T-cell (primary cell): ENCODE measurements around the gene METTL21C. TPM values are rescaled to one million over a fixed set of nuclear protein-coding genes. Genes with fewer than 3 reads are reported as not detected.

Experiments used
- ATAC-seq, 4 experiments: fragments of 200-7000 bp in 3 of 4; fragments of 150-1000 bp in 1 of 4; cut with Tn5 transposase; replicated peaks in 1 of 4; 1 replicate in 3 of 4; 2 replicates in 1 of 4; pipeline ENCODE4 v1.10.0; 2021; ENCODE audit warnings: moderate library complexity in 3 of 4, mild to moderate bottlenecking in 2 of 4, moderate number of reproducible peaks in 1 of 4
- CTCF ChIA-PET, 2 donors: fragments of 300-600 bp; sonication (Branson Sonifier 250); formaldehyde crosslinking; loops; one replicate each; lab custom pipeline; 2022; ENCODE audit warnings: antibody characterized with exemption in 2 of 2; lab: Charles Lee
- POLR2A ChIA-PET, 2 donors: fragments of 300-600 bp; sonication (Branson Sonifier 250); formaldehyde crosslinking; loops; one replicate each; lab custom pipeline; 2022; ENCODE audit warnings: antibody characterized with exemption in 2 of 2; lab: Charles Lee
- DNase-seq, 35 experiments: peaks; one replicate each; pipeline versions ENCODE4 v3.0.0 to v3.0.0-alpha.2; 2013 to 2023
- H3K27ac ChIP-seq: one replicate; pipeline ENCODE4 v1.5.1; 2013; ENCODE audit warnings: low read length
- H3K27me3 ChIP-seq, 2 experiments: replicated peaks in 1 of 2; 1 replicate in 1 of 2; 2 replicates in 1 of 2; pipeline versions ENCODE4 v1.6.1 to v1.7.0; 2013; ENCODE audit warnings: low read length in 1 of 2, mixed read lengths in 1 of 2; ENCODE audit not compliant: control insufficient read depth in 2 of 2, insufficient read depth in 2 of 2; ENCODE audit errors: extremely low read depth in 1 of 2
- H3K36me3 ChIP-seq, 2 donors: 1 replicate in 1 of 2; 2 replicates in 1 of 2; pipeline versions ENCODE4 v1.6.1 to v1.7.0; 2013; ENCODE audit warnings: low read length in 1 of 2; ENCODE audit not compliant: control insufficient read depth in 2 of 2, insufficient read depth in 1 of 2; ENCODE audit errors: extremely low read depth in 1 of 2
- H3K4me1 ChIP-seq, 2 experiments: 1 replicate in 1 of 2; 2 replicates in 1 of 2; pipeline versions ENCODE4 v1.6.1 to v1.7.0; 2013; ENCODE audit warnings: low read length in 2 of 2, mixed read lengths in 1 of 2; ENCODE audit not compliant: insufficient read depth in 2 of 2, control insufficient read depth in 1 of 2; ENCODE audit errors: extremely low read depth in 1 of 2
- H3K4me3 ChIP-seq, 2 donors: 1 replicate in 1 of 2; 2 replicates in 1 of 2; pipeline versions ENCODE4 v1.5.1 to v1.7.0; 2013; ENCODE audit warnings: mild to moderate bottlenecking in 2 of 2, low read length in 1 of 2, moderate library complexity in 1 of 2; ENCODE audit not compliant: control insufficient read depth in 1 of 2; ENCODE audit errors: extremely low read depth in 1 of 2
- H3K9me3 ChIP-seq: 2 replicates; pipeline ENCODE4 v1.7.0; 2013
- H3K27ac Mint-ChIP-seq, 2 donors: one replicate each; pipeline ENCODE4 v1.8.0; 2020 to 2021; ENCODE audit warnings: mild to moderate bottlenecking in 2 of 2, mixed read lengths in 2 of 2
- H3K27me3 Mint-ChIP-seq, 2 donors: one replicate each; pipeline ENCODE4 v1.8.0; 2021 to 2022; ENCODE audit warnings: mixed read lengths in 2 of 2
- H3K36me3 Mint-ChIP-seq: one replicate; pipeline ENCODE4 v1.8.0; 2021; ENCODE audit warnings: mixed read lengths
- H3K4me1 Mint-ChIP-seq, 3 donors: one replicate each; pipeline ENCODE4 v1.8.0; 2020 to 2022; ENCODE audit warnings: mixed read lengths in 3 of 3, mild to moderate bottlenecking in 1 of 3
- H3K4me3 Mint-ChIP-seq, 3 donors: one replicate each; pipeline ENCODE4 v1.8.0; 2020 to 2022; ENCODE audit warnings: mild to moderate bottlenecking in 3 of 3, mixed read lengths in 3 of 3, moderate library complexity in 3 of 3
- H3K9me3 Mint-ChIP-seq, 3 donors: one replicate each; pipeline ENCODE4 v1.8.0; 2020 to 2022; ENCODE audit warnings: mixed read lengths in 3 of 3
- WGBS: methylation state at CpG from one replicate; pipeline ENCODE4 v1.1.5; 2013; ENCODE audit warnings: missing lambda C conversion rate; ENCODE audit not compliant: insufficient coverage; 5-methylcytosine and 5-hydroxymethylcytosine counted together
- total RNA-seq, 35 experiments: library from RNA in 6 of 35; stranded (reverse) in 6 of 35; fragments of 120-200 nt in 1 of 35; gene quantifications; one replicate each; pipeline versions ENCODE4 v1.2.1 to v1.2.4 and lab custom pipeline; 2013 to 2026

METTL21C gene
- total RNA-seq, 5 donors from 2014 or later (not counting 1 experiment from before 2014, with no cell fraction given) = not detected

DNA sequence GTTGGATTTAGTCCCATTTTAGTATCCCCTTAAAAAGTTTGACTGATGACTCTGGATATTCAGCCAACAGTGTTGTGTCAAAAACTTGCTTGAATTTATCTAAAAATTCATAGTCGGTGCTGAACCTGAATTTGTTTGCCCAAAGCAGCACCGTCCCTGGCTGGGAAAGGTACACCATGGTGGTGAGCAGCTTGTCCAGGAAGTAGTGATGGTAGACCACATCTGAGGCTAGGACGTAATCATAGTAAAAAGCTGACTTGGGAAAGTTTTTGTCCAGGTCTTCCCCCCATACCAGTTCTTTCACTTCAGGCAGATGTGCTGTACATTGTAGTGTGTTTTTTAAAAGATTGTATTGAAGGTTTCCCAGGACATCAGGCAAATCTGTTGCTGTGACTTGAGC is 8.8 kb downstream of the METTL21C start:
- ChIA-PET POLR2A (no interaction called here), CTCF (no interaction called here)
- H3K9me3 Mint-ChIP-seq = no peaks in the 10 kb centered on the region
- no peaks in the 10 kb centered on the region for H3K9me3 ChIP-seq
- H3K36me3 ChIP-seq = no peaks in the 10 kb centered on the region
- 21% methylated on average over 2 of the region's 3 CpGs for WGBS
- no peak overlapping the region for H3K27ac Mint-ChIP-seq
- peaks cover 0 to 18% of the 10 kb centered on the region in 2 experiments for H3K4me1 ChIP-seq
- no peaks in the 10 kb centered on the region for H3K36me3 Mint-ChIP-seq
- no peak overlapping the region for H3K4me3 ChIP-seq
- H3K27ac ChIP-seq = no peak overlapping the region
- DNase-seq = peak in 3 of 35 experiments; percentile 6 to 25 (median 14)
- ATAC-seq = peak in 2 of 4 experiments; percentile 23 to 39
- H3K4me1 Mint-ChIP-seq = peaks cover 22 to 40% (median 35%) of the 10 kb centered on the region in 3 donors
- peaks cover 0 to 3% of the 10 kb centered on the region in 2 donors for H3K27me3 Mint-ChIP-seq
- no peak overlapping the region for H3K4me3 Mint-ChIP-seq
- H3K27me3 ChIP-seq = peaks cover 0 to 3% of the 10 kb centered on the region in 2 experiments

DNA sequence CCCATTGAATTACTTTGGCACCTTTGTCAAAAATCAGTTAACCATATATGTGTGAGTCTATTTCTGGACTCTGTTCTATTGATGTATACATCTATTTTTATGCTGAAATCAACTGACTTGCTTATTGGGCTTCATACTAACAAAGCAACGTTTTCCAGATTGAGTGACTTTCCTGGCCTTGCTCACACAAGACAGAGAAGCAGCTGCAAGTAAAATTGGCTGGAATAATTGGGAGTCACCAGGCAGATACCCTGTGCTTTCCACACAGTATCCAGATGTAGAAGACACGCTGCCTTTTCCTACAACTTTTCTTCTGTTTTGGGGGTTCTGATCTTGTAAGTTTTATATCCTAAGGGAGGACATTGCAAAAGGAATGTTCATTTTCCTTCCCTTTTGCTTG is 11.2 kb downstream of the METTL21C start:
- Histone ChIP-seq H3K4me1 (peaks cover 2 to 15% of the 10 kb centered on the region in 2 experiments), H3K9me3 (no peaks in the 10 kb centered on the region), H3K4me3 (no peak overlapping the region), H3K27me3 (no peaks in the 10 kb centered on the region), H3K36me3 (peaks cover 0 to 7% of the 10 kb centered on the region in 2 donors), H3K27ac (no peak overlapping the region)
- WGBS = 86% methylated on average over 1 of the region's 2 CpGs
- H3K4me3 Mint-ChIP-seq = no peak overlapping the region
- peaks cover 7% of the 10 kb centered on the region for H3K36me3 Mint-ChIP-seq
- no peaks in the 10 kb centered on the region for H3K27me3 Mint-ChIP-seq
- POLR2A ChIA-PET = no interaction called here
- no peak overlapping the region for H3K27ac Mint-ChIP-seq
- no peaks in the 10 kb centered on the region for H3K9me3 Mint-ChIP-seq
- DNase-seq (no peak), ATAC-seq (no peak)
- CTCF ChIA-PET = no interaction called here
- H3K4me1 Mint-ChIP-seq = peaks cover 37 to 47% (median 43%) of the 10 kb centered on the region in 3 donors

DNA sequence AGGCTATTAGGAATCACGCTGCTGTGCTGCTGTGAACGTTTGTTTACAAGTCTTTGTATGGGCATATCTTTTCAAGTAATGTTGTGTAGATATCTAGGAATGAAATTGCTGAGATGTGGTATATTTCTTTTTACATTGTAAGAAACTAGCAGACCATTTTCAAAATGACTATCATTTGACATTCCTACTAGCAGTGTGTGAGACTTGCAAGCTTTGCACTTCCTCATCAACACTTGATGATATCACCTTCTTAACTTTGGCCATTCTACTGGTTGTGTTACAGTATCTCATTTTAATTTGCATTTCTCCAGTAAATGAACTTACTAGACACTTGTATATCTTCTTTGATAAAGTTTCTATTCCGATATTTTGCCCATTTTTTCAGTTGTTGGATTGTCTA is 12.1 kb downstream of the METTL21C start:
- ChIA-PET CTCF (no interaction called here), POLR2A (interaction anchor here in 1 of 2 donors (0.6 kb wide), 1 partner anchor 121 kb away, joined by 3 read pairs; no protein-coding TSS in a partner anchor)
- peaks cover 36 to 39% (median 37%) of the 10 kb centered on the region in 3 donors for H3K4me1 Mint-ChIP-seq
- no peaks in the 10 kb centered on the region for H3K27me3 Mint-ChIP-seq
- Histone ChIP-seq H3K4me1 (peaks cover 2 to 10% of the 10 kb centered on the region in 2 experiments), H3K36me3 (peaks cover 0 to 16% of the 10 kb centered on the region in 2 donors), H3K27me3 (no peaks in the 10 kb centered on the region), H3K9me3 (no peaks in the 10 kb centered on the region), H3K4me3 (no peak overlapping the region), H3K27ac (no peak overlapping the region)
- ATAC-seq = no peak
- DNase-seq = no peak
- H3K27ac Mint-ChIP-seq = peak overlapping the region; percentile 2 to 50
- H3K4me3 Mint-ChIP-seq = no peak overlapping the region
- no peaks in the 10 kb centered on the region for H3K9me3 Mint-ChIP-seq
- H3K36me3 Mint-ChIP-seq = peaks cover 9% of the 10 kb centered on the region
- no CpG with 5 or more reads among the region's 3 CpGs for WGBS

DNA sequence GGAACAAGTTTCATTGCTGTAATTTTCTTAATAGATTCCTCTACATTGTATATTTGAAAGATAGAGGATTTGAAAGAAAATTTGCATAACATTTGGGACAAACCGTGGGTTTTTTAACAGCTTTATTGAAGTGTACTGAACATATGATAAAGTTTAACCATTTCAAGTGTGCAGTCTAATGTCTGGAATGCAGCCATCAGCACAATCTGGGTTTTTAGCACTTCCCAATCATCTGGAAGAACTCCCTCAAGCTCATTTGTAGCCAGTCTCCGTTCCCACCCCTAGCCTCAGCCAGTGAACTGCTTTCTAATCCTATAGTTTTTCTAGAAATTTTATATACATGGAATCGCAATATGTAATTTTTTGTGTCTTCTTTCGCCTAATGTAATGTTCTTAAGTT is 12.6 kb downstream of the METTL21C start:
- Mint-ChIP-seq H3K4me1 (peaks cover 35 to 37% (median 35%) of the 10 kb centered on the region in 3 donors), H3K27me3 (no peaks in the 10 kb centered on the region), H3K9me3 (no peaks in the 10 kb centered on the region), H3K27ac (peak overlapping the region in 1 of 2 donors; percentile 50), H3K4me3 (no peak overlapping the region), H3K36me3 (peaks cover 14% of the 10 kb centered on the region)
- Histone ChIP-seq H3K27me3 (no peaks in the 10 kb centered on the region), H3K27ac (no peak overlapping the region), H3K9me3 (no peaks in the 10 kb centered on the region), H3K4me1 (peaks cover 2 to 10% of the 10 kb centered on the region in 2 experiments), H3K4me3 (no peak overlapping the region), H3K36me3 (peaks cover 0 to 21% of the 10 kb centered on the region in 2 donors)
- ChIA-PET POLR2A (interaction anchor here in 1 of 2 donors (0.6 kb wide), 1 partner anchor 120 kb away, joined by 3 read pairs; no protein-coding TSS in a partner anchor), CTCF (interaction anchor here in 1 of 2 donors (1.1 kb wide), 1 partner anchor 90 kb away, joined by 4 read pairs; no protein-coding TSS in a partner anchor)
- no peak for DNase-seq
- ATAC-seq = no peak
- no CpG with 5 or more reads among the region's 4 CpGs for WGBS

DNA sequence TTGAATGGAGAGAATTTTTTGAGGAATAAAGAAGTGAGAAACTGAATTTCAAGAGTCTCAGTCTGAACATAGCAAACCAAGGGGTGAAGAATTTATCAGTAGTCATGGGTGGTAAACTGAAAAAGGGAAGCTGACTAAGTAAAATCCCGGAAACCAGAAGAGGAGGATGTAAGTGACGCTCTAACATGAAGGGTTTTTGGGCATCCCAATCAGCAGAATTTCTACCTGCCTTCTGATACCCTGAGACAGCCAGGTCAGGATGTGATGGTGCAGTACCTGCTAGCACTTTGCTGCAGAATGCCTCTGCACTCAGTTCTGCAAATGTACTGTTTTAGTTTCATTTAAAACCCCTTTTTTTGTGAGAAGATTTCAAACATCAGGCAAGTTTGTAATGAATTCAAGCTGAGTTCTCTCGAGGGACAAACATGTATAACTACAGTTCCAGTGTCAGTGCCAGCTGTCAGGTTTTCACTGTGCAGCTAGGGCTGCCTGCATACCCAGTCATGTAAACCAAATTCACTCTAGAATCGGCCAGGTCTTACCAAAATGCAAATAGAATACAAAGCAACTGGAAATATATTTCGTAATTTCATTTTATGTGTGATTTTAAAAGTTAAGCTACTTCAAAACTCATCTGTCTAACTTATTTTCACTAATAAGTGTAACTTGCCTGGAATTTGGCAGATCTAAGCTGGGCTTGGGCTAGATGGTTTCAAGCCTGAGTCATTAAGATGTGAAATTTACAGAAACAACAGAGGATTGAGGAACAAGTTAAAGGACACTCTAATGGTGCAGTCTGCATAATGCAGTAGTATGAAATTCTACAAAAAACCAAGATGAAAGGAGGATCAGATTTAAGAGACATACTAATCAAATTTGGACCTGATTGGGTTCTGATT is 13.8 kb downstream of the METTL21C start:
- CTCF ChIA-PET = interaction anchor here (0.5 to 1.1 kb wide), 4 partner anchors 15 to 104 kb away, joined by 3 to 6 read pairs (median 4); no protein-coding TSS in a partner anchor
- Histone ChIP-seq H3K4me1 (peaks cover 2% of the 10 kb centered on the region in 2 experiments), H3K36me3 (peaks cover 0 to 24% of the 10 kb centered on the region in 2 donors), H3K27me3 (no peaks in the 10 kb centered on the region), H3K4me3 (no peak overlapping the region), H3K27ac (peak overlapping the region; percentile 43), H3K9me3 (no peaks in the 10 kb centered on the region)
- Mint-ChIP-seq H3K4me3 (no peak overlapping the region), H3K36me3 (peaks cover 22% of the 10 kb centered on the region), H3K9me3 (no peaks in the 10 kb centered on the region), H3K4me1 (peaks cover 24 to 29% (median 27%) of the 10 kb centered on the region in 3 donors), H3K27ac (peak overlapping the region; percentile 68 to 72), H3K27me3 (no peaks in the 10 kb centered on the region)
- DNase-seq = peak in 6 of 35 experiments; percentile 2 to 32 (median 8)
- POLR2A ChIA-PET = no interaction called here
- WGBS = 49% methylated on average over 3 of the region's 5 CpGs
- ATAC-seq = peak; percentile 60 to 87 (median 76)

DNA sequence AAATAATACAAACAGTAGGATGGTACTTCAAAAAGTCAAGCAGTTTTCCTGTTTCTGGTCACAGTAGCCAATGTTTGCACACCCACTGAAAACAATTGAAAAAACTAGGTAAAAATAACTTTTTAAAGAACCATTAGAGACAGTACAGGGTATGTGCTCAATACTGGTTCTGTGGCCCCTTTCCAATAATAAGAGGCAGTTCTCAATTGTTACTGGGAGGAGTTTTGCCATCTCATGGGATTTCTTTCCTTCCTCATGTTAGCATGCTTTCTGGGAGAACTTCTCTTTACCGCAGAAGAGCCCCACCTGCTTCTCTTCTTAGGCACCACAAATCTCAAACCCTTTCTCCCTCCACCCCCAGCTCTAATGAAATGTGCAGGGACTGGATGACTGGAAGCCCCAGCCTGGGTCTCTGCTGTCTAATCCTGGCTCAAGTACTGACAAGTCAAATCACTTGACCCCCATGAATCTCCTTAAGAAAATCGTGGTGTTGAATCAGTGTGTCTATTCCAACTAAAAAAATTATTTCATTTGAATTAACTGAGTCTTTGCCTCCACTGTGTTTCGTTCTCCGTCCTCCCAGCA is 14.6 kb downstream of the METTL21C start:
- Histone ChIP-seq H3K27me3 (no peaks in the 10 kb centered on the region), H3K27ac (peak overlapping the region; percentile 47), H3K9me3 (no peaks in the 10 kb centered on the region), H3K4me3 (no peak overlapping the region), H3K4me1 (peaks cover 0 to 2% of the 10 kb centered on the region in 2 experiments), H3K36me3 (peaks cover 0 to 26% of the 10 kb centered on the region in 2 donors)
- POLR2A ChIA-PET = no interaction called here
- H3K4me3 Mint-ChIP-seq = no peak overlapping the region
- H3K9me3 Mint-ChIP-seq = no peaks in the 10 kb centered on the region
- CTCF ChIA-PET = interaction anchor here in 1 of 2 donors (0.6 kb wide), 1 partner anchor 169 kb away, joined by 3 read pairs; no protein-coding TSS in a partner anchor
- peaks cover 19 to 25% (median 25%) of the 10 kb centered on the region in 3 donors for H3K4me1 Mint-ChIP-seq
- no peaks in the 10 kb centered on the region for H3K27me3 Mint-ChIP-seq
- peak in 1 of 4 experiments; percentile 16 for ATAC-seq
- no CpG with 5 or more reads among the region's 4 CpGs for WGBS
- no peak for DNase-seq
- peak overlapping the region; percentile 68 to 72 for H3K27ac Mint-ChIP-seq
- peaks cover 28% of the 10 kb centered on the region for H3K36me3 Mint-ChIP-seq
